SW 1271 (cell line): ENCODE results near the gene GOLGA6L25.
"Not testable (repeated sequence)": the region's sequence is repeated elsewhere in the genome, so short reads cannot be mapped to it uniquely, and the experiment has no call there.

Experiments used
- DNase-seq, 2 experiments: peaks; one replicate each; lab custom pipeline; 2025; lab: John Stamatoyannopoulos, UW

The GOLGA6L25 gene, protein sequence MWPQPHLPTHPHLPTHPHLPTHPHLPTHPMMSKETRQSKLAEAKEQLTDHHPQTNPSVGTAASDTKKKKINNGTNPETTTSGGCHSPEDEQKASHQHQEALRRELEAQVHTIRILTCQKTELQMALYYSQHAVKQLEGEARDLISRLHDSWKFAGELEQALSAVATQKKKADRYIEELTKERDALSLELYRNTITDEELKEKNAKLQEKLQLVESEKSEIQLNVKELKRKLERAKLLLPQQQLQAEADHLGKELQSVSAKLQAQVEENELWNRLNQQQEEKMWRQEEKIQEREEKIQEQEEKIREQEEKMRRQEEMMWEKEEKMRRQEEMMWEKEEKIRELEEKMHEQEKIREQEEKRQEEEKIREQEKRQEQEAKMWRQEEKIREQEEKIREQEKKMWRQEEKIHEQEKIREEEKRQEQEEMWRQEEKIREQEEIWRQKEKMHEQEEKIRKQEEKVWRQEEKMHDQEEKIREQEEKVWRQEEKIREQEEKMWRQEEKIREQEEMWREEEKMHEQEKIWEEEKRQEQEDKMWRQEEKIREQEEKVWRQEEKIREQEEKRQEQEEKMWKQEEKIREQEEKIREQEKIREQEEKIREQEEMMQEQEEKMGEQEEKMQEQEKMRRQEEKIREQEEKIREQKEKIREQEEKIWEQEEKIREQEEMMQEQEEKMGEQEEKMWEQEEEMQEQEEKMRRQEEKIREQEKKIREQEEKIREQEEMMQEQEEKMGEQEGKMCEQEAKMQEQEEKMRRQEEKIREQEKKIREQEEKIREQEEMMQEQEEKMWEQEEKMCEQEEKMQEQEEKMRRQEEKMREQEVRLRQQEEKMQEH

DNA sequence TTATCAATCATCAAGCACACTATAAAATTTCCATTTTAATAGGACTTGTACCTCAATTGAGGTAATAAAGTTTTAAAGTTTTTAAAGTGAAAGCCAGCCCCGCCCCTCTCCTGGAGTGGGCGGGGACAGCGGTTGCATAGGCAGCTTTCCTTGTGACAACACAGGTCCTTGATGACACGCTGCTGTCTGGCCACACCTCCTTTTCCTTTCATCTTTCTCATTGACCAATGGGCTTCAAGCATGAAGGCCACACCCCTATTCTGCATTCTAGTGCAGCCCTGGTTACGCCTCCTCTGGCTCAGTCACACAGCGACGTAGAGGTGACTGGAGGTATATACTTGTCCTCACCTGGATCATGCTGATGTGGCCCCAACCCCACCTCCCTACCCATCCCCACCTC lies at the start of gene GOLGA6L25:
Gene GOLGA6L25, plus strand, starts transcription at position 301 of the 400 bp plus-strand sequence. Its CDS starts 61 bp downstream, at position 362.
- not testable (repeated sequence) for DNase-seq

DNA sequence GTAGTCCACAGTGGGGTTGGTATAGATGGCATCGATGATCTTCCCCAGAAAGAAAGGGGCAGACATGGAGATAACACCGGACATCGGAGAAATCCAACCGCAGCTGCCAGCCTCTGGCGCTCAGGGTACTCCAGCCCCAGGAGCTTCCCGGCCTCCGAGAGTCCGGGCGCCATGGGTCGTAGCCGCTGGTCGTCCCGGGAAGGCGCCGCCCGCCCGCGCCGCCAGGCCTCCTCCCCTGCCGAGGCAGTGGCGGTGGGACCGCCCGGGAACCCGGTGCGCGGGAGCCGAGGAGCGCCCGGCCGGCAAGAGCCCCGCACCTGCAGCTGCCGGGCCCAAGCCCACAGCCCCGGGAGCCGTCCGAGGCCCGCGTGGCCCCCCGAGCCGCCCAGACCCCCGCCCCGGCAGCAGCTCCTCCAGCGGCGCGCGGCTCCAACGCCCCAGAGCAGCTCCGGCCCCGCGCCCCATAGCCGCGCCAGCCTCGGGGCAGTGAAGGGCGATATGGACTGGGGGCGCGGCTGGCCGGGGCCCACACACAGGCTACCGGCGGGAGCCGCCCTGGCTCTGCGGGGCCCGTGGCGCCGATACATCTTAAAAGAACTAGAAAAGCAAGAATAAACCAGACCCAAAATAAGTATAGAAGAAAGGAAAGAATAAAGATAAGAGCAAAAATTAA lies 45.0 kb upstream of the GOLGA6L25 start:
- not testable (repeated sequence) for DNase-seq

DNA sequence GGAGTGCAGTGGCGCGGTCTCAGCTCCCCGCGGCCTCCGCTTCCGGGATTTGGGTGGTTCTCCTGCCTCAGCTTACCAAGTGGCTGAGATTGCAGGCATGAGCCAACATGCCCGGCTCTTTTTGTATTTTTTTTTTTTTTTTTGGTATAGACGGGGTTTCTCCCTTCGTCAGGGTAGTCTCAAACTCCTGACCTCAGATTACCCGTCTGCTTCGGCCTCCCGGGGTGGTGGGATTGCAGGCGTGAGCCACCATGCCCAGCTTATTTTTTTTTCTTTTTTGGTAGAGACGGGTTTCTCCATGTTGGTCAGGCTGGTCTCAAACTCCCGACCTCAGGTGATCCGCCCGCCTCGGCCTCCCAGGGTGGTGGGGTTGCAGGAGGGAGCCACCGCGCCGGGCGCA lies 39.2 kb upstream of the GOLGA6L25 start:
- not testable (repeated sequence) for DNase-seq

DNA sequence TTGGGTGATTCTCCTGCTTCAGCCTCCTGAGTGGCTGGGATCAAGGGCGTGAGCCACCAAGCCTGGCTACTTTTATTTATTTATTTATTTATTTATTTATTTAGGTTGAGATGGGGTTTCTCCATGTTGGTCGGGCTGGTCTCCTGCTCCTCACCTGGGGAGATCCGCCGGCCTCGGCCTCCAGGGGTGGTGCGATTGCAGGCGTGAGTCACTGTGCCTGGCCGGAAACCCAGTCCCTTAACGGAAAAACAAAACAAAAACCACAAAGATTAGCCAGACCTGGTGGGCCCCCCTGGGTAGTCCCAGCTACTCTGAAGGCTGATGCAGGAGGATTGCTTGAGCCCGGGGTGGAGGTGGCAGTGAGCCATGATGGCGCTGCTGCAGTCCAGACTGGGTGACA lies 38.2 kb upstream of the GOLGA6L25 start:
- DNase-seq, result not testable (repeated sequence)

DNA sequence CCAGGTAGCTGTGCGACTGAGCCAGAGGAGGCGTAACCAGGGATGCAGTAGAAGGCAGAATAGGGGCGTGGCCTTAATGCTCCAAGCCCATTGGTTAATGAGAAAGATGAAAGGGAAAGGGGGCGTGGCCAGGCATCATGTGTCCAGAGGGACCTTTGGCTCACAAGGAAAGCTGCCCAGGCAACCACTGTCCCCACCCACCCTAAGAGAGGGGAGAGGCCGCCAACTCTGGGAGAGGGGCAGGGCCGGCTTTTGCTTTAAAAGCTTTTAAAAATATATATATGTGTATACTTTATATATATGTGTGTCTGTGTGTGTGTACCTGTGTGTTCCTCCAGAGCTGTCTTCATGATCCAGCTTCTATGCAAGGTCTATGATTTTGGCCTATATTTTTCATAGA lies 20.4 kb upstream of the GOLGA6L25 start, which contains the start of gene GOLGA8G:
Gene GOLGA8G, minus strand, starts transcription at position 18 of the 400 bp plus-strand sequence. CDS start 62 bp downstream, outside the sequence.
- DNase-seq, result not testable (repeated sequence)

DNA sequence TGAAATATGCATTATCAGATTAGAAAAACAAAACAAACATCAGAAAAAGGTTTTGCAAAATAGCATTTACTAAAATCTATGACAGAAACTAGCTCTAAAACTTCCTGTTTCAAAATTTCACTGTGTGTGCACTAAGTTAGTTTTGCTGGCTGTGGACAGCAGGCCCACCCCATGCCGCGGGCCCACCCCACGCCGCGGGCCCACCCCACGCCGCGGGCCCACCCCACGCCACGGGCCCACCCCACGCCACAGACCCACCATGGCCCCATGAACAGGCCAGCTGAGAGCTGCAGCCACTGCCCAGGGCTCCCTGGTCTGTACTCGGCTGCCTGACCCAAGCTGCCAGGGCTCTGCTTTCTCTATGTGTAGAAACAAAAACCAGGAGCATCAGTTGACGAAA lies 20.0 kb downstream of the GOLGA6L25 start:
- DNase-seq, result not testable (repeated sequence)

DNA sequence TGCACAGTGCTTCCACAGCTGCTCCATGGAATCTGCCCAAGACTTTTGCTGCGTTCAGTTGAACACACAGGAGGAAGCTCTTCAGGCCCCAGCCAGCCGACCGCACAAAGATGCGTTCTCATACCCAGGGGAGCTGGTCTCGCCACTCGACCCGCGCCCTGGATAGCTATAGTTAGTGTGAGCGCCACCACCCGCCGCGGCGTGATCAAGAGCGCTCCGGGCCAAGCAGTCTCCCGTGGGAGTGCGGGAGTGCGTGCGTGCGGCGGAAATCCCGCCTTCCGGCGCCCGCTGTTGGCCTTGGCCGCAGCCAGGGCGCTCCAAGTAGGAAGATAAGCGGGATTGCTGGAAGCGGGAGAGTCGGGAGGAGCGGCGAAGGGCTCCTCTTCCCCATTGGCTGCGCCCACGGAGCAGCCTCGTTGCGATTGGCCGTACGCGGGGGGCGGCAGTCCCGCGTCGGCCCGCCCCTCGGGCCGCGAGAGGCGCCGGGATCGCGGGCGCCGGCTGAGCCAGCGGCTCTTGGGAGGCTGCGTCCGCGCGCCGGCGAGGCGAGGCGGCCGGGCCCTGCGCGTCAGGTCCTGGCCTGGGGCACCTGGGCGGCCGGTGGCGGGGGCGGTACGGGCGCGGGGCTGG lies 35.7 kb downstream of the GOLGA6L25 start:
- not testable (repeated sequence) for DNase-seq

DNA sequence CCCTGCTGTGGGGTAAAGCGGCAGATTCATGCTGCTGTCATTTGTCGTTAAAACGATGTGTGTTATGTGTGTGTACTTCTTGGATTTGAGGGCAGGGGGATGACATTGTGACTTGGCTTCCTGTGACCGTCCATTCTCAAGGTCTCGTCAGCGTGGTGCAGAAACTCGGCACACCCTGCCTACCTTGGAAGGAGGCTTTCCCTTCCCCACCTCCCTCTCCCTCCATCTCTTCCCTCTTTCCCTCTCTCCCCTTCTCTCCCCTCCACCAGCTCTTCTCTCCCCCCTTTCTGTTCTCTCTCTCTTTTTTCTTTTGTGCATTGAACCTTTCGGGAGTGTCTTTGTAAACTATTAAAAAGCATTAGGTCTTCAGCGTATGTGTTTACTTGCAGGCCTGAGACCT lies 36.4 kb downstream of the GOLGA6L25 start:
- not testable (repeated sequence) for DNase-seq

DNA sequence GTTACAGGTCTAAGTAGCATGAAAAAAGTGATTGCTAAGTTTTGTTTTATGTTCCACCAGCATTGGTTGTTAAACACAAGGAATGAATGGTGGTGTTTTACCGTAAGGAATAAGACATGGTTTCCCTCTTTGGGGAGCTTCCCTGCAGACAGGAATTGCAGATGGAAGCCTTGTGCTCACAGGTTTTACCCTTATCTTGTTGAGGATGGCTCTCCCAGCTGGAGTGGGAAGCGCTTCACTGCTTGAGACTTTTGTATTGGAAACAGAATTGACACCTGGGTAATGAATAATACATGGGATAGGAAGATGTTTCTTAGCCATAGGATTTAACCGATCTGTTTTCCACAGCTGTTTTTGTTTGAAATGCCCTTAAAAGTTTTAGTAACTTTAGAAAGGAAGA lies 39.0 kb downstream of the GOLGA6L25 start:
- DNase-seq, result not testable (repeated sequence)

DNA sequence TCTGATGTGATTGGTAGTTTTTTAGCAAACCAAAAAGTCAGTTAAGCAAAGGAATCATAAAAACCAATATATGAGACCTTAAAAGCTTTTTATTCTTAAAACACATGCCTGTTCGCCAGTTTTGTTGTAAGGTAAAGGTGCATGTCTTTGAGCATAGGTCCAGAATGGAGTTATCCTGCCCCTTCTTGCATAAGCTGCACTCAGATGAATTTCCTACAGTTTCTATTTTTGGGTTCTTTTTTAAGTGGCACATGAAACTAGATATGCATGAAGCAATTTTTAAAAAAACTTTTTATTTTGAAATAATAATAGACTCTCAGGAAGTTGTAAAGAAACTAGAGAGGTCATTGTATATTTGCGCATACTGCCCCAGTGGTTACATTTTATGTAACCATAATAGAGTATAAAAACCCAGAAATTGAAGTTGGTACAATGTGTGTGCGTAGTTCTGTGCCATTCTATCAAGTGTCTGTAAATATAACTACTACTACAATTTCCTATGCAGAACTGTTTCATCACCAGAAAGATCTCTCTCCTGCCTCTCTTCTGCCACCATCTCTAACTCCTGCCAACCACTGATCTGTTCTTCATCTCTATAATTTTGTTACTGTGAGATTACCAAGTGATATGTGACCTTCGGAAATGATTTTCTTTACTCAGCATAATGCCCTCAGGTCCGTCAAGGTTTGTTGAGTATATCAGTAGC lies 40.2 kb downstream of the GOLGA6L25 start:
- not testable (repeated sequence) for DNase-seq

DNA sequence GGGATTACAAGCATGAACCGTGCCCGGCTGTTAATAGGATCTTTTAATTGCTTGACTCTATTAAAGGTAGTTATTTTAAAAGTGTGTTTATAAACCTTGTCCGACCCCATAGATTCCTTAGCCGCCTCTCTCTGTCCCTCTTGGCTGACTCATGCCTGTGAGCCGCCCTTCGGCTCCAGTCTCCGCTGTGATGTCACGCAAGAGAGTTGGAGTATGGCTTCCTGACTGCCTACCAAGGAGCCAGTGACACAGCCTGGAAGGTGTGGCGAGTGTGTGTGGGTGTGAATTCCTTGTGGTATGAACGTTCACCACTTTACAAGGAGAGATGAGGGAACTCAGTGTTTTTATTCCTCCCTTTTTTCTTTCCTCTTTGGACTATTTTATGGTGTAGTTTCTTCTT lies 44.1 kb downstream of the GOLGA6L25 start:
- not testable (repeated sequence) for DNase-seq

DNA sequence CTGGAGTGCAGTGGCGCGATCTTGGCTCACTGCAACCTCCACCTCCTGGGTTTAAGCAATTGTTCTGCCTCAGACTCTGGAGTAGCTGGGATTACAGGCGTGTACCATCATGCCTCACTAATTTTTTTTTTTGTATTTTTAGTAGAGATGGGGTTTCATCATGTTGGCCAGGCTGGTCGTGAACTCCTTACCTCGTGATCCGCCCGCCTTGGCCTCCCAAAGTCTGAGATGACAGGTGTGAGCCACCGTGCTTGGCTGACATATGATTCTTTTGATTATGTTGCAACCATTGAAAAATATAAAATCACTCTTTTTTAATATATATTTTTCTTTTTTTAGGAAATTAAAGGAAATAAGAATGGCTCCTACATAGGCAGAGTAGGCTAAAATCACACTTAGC lies 44.8 kb downstream of the GOLGA6L25 start:
- DNase-seq, result not testable (repeated sequence)

DNA sequence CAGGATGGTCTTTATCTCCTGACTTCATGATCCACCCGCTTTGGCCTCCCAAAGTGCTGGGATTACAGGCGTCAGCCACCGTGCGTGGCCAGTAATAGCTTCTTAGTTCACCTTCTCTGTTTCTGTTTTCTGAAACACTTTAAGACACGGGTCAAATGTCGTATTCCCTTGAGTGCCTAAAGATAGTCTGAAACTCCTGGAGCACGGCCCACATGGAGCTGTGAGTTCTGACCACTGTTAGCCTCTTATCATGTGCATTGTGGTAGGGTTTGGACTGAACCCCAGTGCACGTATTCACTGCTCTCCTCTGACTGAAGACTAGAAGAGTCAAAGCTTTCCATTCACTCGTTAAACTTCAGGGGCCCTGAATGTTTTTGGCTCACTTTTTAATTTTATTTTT lies 48.8 kb downstream of the GOLGA6L25 start:
- DNase-seq, result not testable (repeated sequence)
